ENCODE data around the gene NDRG2. TPM values are rescaled to one million over a fixed set of nuclear protein-coding genes. Genes with fewer than 3 reads are reported as not detected.
A peak's percentile ranks its signal among the peaks of the same experiment; 100 is the strongest.

The NDRG2 gene
- total RNA-seq, 1 experiment from 2014 or later: 18.9 TPM

- POLR2A ChIA-PET: no interaction called here
These were observed 45.9 kb upstream of the NDRG2 start for GRCh38 chr14:21070610-21071224.

More at GRCh38 chr14:21070610-21071224, 45.9 kb upstream of the NDRG2 start:
- BruUV-seq (replicated peaks): TSS peak; percentile 38
- DNase-seq (ENCODE audit: low read depth, low spot score) (no peak), ATAC-seq (peak; percentile 45)
- intact Hi-C loops (cut with micrococcal nuclease): no loop called here
- Histone ChIP-seq H3K4me2 (ENCODE audit: low read length) (peak overlapping the region; percentile 97), H3K36me3 (ENCODE audit: control insufficient read depth in 1 of 2, insufficient read depth in 2 of 2, low read length in 2 of 2) (no peaks in the 10 kb centered on the region), H3K9me3 (ENCODE audit: control insufficient read depth in 1 of 2, insufficient read depth in 1 of 2, low read depth in 1 of 2, low read length in 2 of 2) (no peaks in the 10 kb centered on the region), H3K4me3 (replicated peaks in 1 of 2; ENCODE audit: low read depth in 1 of 2, low read length in 2 of 2) (peak overlapping the region; percentile 61 to 74), H4K20me1 (ENCODE audit: insufficient read depth) (no peaks in the 10 kb centered on the region), H3K79me2 (ENCODE audit: insufficient read depth, low read length) (no peaks in the 10 kb centered on the region), H3K9me2 (ENCODE audit: insufficient read depth) (no peaks in the 10 kb centered on the region), H3K4me1 (ENCODE audit: control insufficient read depth in 1 of 2, insufficient read depth in 2 of 2, low read length in 2 of 2) (peaks cover 7 to 28% of the 10 kb centered on the region in 2 experiments), H3K27ac (ENCODE audit: low read depth, low read length) (peak overlapping the region; percentile 47; the same call in 1 of the 2 replicates), H2AFZ (ENCODE audit: low read depth, low read length, poor library complexity, severe bottlenecking) (peak overlapping the region; percentile 32), H3K9ac (ENCODE audit: low read length) (peak overlapping the region; percentile 60), H3K27me3 (ENCODE audit: insufficient read depth, low read length) (0 out of 2 replicates have a peak, but pooled peaks cover 4% of the 10 kb centered on the region)
- ChIA-PET CTCF (interaction anchor here (0.9 to 2.4 kb wide), 7 partner anchors 17 to 100 kb away, joined by 3 to 10 read pairs (median 4); no protein-coding TSS in a partner anchor), RAD21 (ENCODE audit: low non-redundant PET in 1 of 2, low total read pairs in 2 of 2, uncharacterized antibody in 2 of 2, unreplicated experiment in 2 of 2) (interaction anchor here (0.7 to 1.8 kb wide), 2 partner anchors 56 to 93 kb away, joined by 6 read pairs; no protein-coding TSS in a partner anchor)
- TF ChIP-seq RAD21 (IDR thresholded peaks at IDR 0.05; ENCODE audit: low read depth) (no peak), POLR2A (IDR thresholded peaks at IDR 0.05; ENCODE audit: borderline replicate concordance, extremely low read depth, insufficient read depth, insufficient read length) (no peak), POLR2AphosphoS5 (IDR thresholded peaks at IDR 0.05; ENCODE audit: low read depth, low read length) (no peak), TCF7L2 (IDR thresholded peaks at IDR 0.05; ENCODE audit: borderline replicate concordance, extremely low read depth, insufficient read depth, insufficient read length) (no peak), ZFX (IDR thresholded peaks at IDR 0.05) (no peak), EGR1 (IDR thresholded peaks at IDR 0.05; ENCODE audit: low read depth) (no peak), ATF3 (IDR thresholded peaks at IDR 0.05) (no peak), YY1 (IDR thresholded peaks at IDR 0.05; ENCODE audit: extremely low read depth, insufficient replicate concordance, low read depth, low read length) (no peak), ZNF274 (IDR thresholded peaks at IDR 0.05; ENCODE audit: low read depth, low read length) (no peak), EZH2 (IDR thresholded peaks at IDR 0.05) (no peak), FOSL1 (IDR thresholded peaks at IDR 0.05; ENCODE audit: low read depth) (no peak)
- TF ChIP-seq, protein P1, sequence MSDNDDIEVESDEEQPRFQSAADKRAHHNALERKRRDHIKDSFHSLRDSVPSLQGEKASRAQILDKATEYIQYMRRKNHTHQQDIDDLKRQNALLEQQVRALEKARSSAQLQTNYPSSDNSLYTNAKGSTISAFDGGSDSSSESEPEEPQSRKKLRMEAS (IDR thresholded peaks at IDR 0.05): no peak
- TF ChIP-seq, protein P2, sequence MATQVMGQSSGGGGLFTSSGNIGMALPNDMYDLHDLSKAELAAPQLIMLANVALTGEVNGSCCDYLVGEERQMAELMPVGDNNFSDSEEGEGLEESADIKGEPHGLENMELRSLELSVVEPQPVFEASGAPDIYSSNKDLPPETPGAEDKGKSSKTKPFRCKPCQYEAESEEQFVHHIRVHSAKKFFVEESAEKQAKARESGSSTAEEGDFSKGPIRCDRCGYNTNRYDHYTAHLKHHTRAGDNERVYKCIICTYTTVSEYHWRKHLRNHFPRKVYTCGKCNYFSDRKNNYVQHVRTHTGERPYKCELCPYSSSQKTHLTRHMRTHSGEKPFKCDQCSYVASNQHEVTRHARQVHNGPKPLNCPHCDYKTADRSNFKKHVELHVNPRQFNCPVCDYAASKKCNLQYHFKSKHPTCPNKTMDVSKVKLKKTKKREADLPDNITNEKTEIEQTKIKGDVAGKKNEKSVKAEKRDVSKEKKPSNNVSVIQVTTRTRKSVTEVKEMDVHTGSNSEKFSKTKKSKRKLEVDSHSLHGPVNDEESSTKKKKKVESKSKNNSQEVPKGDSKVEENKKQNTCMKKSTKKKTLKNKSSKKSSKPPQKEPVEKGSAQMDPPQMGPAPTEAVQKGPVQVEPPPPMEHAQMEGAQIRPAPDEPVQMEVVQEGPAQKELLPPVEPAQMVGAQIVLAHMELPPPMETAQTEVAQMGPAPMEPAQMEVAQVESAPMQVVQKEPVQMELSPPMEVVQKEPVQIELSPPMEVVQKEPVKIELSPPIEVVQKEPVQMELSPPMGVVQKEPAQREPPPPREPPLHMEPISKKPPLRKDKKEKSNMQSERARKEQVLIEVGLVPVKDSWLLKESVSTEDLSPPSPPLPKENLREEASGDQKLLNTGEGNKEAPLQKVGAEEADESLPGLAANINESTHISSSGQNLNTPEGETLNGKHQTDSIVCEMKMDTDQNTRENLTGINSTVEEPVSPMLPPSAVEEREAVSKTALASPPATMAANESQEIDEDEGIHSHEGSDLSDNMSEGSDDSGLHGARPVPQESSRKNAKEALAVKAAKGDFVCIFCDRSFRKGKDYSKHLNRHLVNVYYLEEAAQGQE (IDR thresholded peaks at IDR 0.05; ENCODE audit: low read depth): no peak

Measured in HCT116 (cell line).